Upper lobe of right lung (tissue), 1 donor: ENCODE results near the gene SNRPA1. TPM values are rescaled to one million over a fixed set of nuclear protein-coding genes. Genes with fewer than 3 reads are reported as not detected.
A peak's percentile ranks its signal among the peaks of the same experiment; 100 is the strongest.

Experiments used
- ATAC-seq: fragments of 200-7000 bp; cut with Tn5 transposase; one replicate; pipeline ENCODE4 v1.9.1; 2020; ENCODE audit warnings: mild to moderate bottlenecking, moderate library complexity
- DNase-seq: peaks from one replicate; pipeline ENCODE4 v3.0.0-alpha.2; 2020
- H3K27ac ChIP-seq: fragments of 200-600 bp; one replicate; pipeline ENCODE4 v1.8.0; 2022
- H3K27me3 ChIP-seq: fragments of 200-600 bp; one replicate; pipeline ENCODE4 v1.8.0; 2022; ENCODE audit warnings: mild to moderate bottlenecking
- H3K36me3 ChIP-seq: fragments of 200-600 bp; one replicate; pipeline ENCODE4 v1.8.0; 2022
- H3K4me1 ChIP-seq: fragments of 200-600 bp; one replicate; pipeline ENCODE4 v1.8.0; 2022
- H3K4me3 ChIP-seq: fragments of 200-600 bp; one replicate; pipeline ENCODE4 v1.8.0; 2022; ENCODE audit warnings: mild to moderate bottlenecking
- H3K9me3 ChIP-seq: fragments of 200-600 bp; one replicate; pipeline ENCODE4 v1.8.0; 2022
- CTCF ChIP-seq: fragments of 200-600 bp; IDR thresholded peaks from one replicate; pipeline ENCODE4 v1.8.0; 2022; ENCODE audit warnings: antibody characterized with exemption
- intact Hi-C: fragments of 100-400 bp; cut with DNase I; formaldehyde crosslinking; loops from one replicate; pipeline ENCODE4 v1.11.0; 2022
- total RNA-seq: library from RNA; stranded (reverse); fragmentation: NEBNext Ultra II Directional; extraction: Animal tissue kit (Norgen Biotek cat#: 25700); gene quantifications from one replicate; pipeline ENCODE4 v1.2.1, GENCODE V29; 2021
- donor health status: DM: no; HTN: yes; CAD: no; lungs with severe emphysema.

SNRPA1 gene
- total RNA-seq, 1 donor from 2014 or later, result 40.7 TPM

- no peak for DNase-seq
These were observed 27.9 kb upstream of the SNRPA1 start for GRCh38 chr15:101322854-101323477.

GRCh38 chr15:101322016-101322695, 27.1 kb upstream of the SNRPA1 start:
- no peak overlapping the region for H3K4me3 ChIP-seq
- TF ChIP-seq CTCF, result no peak
- no peak overlapping the region for H3K27ac ChIP-seq
- no peaks in the 10 kb centered on the region for H3K9me3 ChIP-seq
- ATAC-seq (no peak), DNase-seq (peak; percentile 39)
- intact Hi-C loops, result no loop called here
- no peaks in the 10 kb centered on the region for H3K4me1 ChIP-seq
- H3K27me3 ChIP-seq, result no peaks in the 10 kb centered on the region
- no peaks in the 10 kb centered on the region for H3K36me3 ChIP-seq

More at GRCh38 chr15:101322854-101323477, 27.9 kb upstream of the SNRPA1 start:
- Histone ChIP-seq H3K9me3 (no peaks in the 10 kb centered on the region), H3K4me3 (no peak overlapping the region), H3K36me3 (no peaks in the 10 kb centered on the region), H3K27ac (no peak overlapping the region), H3K27me3 (no peaks in the 10 kb centered on the region), H3K4me1 (no peaks in the 10 kb centered on the region)
- intact Hi-C loops, result no loop called here
- no peak for ATAC-seq
- no peak for TF ChIP-seq CTCF

GRCh38 chr15:101320501-101321052, 25.5 kb upstream of the SNRPA1 start:
- DNase-seq, result peak; percentile 86
- ATAC-seq, result peak; percentile 91
- H3K36me3 ChIP-seq, result no peaks in the 10 kb centered on the region
- H3K27ac ChIP-seq, result peak overlapping the region; percentile 47
- no peaks in the 10 kb centered on the region for H3K27me3 ChIP-seq
- no peaks in the 10 kb centered on the region for H3K4me1 ChIP-seq
- TF ChIP-seq CTCF, result peak; percentile 54
- no peaks in the 10 kb centered on the region for H3K9me3 ChIP-seq
- peak overlapping the region; percentile 38 for H3K4me3 ChIP-seq
- intact Hi-C loops, result no loop called here

GRCh38 chr15:101318839-101319238, 23.8 kb upstream of the SNRPA1 start:
- no peak for ATAC-seq
- Histone ChIP-seq H3K27ac (no peak overlapping the region), H3K36me3 (no peaks in the 10 kb centered on the region), H3K4me1 (no peaks in the 10 kb centered on the region), H3K4me3 (no peak overlapping the region), H3K27me3 (no peaks in the 10 kb centered on the region), H3K9me3 (no peaks in the 10 kb centered on the region)
- intact Hi-C loops, result no loop called here
- no peak for TF ChIP-seq CTCF
- peak; percentile 32 for DNase-seq

GRCh38 chr15:101318147-101318819, 23.2 kb upstream of the SNRPA1 start:
- no peak for TF ChIP-seq CTCF
- ATAC-seq, result peak; percentile 42
- no peaks in the 10 kb centered on the region for H3K4me1 ChIP-seq
- no peaks in the 10 kb centered on the region for H3K27me3 ChIP-seq
- H3K9me3 ChIP-seq, result no peaks in the 10 kb centered on the region
- DNase-seq, result no peak
- no peak overlapping the region for H3K27ac ChIP-seq
- H3K36me3 ChIP-seq, result no peaks in the 10 kb centered on the region
- intact Hi-C loops, result no loop called here
- H3K4me3 ChIP-seq, result no peak overlapping the region
